ENCODE results near the gene CYP4F8. TPM values are rescaled to one million over a fixed set of nuclear protein-coding genes. Genes with fewer than 3 reads are reported as not detected.

CYP4F8 gene
- total RNA-seq, 4 donors from 2014 or later: 4.6 to 16.4 (median 9.1) TPM

DNA sequence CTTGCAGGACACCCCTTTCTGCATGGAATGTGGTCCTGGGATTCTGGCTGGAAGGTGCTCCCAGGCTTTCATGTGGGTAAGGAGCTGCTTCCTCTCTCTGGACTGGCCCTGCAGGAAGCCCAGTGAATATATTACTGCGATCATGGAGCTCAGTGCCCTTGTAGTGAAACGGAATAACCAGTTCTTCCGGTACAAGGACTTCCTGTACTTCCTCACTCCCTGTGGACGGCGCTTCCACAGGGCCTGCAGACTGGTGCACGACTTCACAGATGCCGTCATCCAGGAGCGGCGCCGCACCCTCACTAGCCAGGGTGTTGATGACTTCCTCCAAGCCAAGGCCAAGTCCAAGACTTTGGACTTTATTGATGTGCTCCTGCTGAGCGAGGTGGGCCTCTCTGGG, 8.0 kb downstream of the CYP4F8 start:
- TF ChIP-seq, protein P1, sequence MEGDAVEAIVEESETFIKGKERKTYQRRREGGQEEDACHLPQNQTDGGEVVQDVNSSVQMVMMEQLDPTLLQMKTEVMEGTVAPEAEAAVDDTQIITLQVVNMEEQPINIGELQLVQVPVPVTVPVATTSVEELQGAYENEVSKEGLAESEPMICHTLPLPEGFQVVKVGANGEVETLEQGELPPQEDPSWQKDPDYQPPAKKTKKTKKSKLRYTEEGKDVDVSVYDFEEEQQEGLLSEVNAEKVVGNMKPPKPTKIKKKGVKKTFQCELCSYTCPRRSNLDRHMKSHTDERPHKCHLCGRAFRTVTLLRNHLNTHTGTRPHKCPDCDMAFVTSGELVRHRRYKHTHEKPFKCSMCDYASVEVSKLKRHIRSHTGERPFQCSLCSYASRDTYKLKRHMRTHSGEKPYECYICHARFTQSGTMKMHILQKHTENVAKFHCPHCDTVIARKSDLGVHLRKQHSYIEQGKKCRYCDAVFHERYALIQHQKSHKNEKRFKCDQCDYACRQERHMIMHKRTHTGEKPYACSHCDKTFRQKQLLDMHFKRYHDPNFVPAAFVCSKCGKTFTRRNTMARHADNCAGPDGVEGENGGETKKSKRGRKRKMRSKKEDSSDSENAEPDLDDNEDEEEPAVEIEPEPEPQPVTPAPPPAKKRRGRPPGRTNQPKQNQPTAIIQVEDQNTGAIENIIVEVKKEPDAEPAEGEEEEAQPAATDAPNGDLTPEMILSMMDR (IDR thresholded peaks at IDR 0.05): no peak
- no peak for TF ChIP-seq POLR2A (IDR thresholded peaks at IDR 0.05)
- 59 to 61% methylated on average over 11 of the region's 11 CpGs for WGBS, 2 donors
- intact Hi-C loops (cut with DNase I; ENCODE audit: low total_unique reads): no loop called here

DNA sequence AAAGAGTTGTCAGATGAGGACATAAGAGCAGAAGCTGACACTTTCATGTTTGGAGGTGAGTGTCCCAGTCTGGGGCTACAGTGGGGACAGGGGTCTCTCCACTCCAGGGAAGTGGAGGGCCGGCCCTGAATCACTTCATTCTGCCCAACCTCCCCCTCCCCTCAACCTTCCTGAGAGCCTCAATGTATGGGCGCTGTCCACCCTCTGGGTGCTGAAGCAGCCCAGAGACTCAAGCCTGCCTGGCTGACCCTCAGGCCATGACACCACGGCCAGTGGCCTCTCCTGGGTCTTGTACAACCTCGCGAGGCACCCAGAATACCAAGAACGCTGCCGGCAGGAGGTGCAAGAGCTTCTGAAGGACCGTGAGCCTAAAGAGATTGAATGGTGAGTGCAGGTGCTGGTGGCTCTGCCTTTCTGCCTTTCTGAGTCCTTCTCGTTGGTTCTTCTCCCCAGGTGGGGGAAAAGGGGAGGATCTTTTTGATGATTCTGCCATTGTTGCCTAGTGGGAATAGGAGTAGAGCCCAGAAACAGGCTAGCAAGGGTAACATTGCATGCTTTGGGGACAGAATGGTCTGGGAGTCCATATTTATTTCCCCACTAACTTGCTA, 8.8 kb downstream of the CYP4F8 start:
- intact Hi-C loops (cut with DNase I; ENCODE audit: low total_unique reads): no loop called here
- WGBS, 2 donors: 6 to 13% methylated on average over 9 of the region's 9 CpGs
- TF ChIP-seq, protein P1 (IDR thresholded peaks at IDR 0.05): no peak
- TF ChIP-seq POLR2A (IDR thresholded peaks at IDR 0.05): no peak
- DNase-seq (ENCODE audit: low spot score in 2 of 2): peak in 1 of 2 donors; percentile 54
- H3K4me3 ChIP-seq (ENCODE audit: low read depth, poor library complexity, severe bottlenecking): no peak overlapping the region

More for the DNA sequence above, 8.0 kb downstream of the CYP4F8 start:
- no peak overlapping the region for H3K4me3 ChIP-seq (ENCODE audit: low read depth, poor library complexity, severe bottlenecking)
- DNase-seq (ENCODE audit: low spot score in 2 of 2): peak in 1 of 2 donors; percentile 65

DNA sequence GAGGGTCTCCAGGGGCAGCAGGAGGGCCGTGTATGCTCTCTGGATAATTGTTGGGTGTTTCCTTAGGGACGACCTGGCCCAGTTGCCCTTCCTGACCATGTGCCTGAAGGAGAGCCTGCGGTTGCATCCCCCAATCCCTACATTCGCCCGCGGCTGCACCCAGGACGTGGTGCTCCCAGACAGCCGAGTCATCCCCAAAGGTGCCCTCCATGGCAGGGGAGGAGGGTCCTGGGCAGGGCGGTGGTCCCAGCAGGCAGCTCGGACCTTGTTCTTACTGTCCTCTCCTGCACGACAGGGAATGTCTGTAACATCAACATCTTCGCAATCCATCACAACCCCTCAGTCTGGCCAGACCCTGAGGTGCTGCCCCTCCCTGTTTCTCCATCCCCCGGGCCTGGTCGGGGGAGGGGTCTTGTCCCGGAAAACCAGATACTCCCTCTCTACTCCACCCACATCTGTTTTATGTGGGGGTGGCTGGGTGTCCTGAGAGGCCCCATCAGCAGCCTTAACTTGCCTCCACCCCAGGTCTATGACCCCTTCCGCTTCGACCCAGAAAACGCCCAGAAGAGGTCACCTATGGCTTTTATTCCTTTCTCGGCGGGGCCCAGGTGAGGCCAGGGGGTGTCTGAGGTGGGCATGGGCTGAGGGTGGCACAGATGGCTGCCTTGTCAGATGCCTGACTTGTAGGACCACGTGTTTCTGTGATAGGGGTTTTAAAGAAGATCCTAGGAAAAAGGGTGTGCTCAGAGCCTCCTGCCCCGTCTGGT, 13.4 kb downstream of the CYP4F8 start:
- peak in 1 of 2 donors; percentile 79 for DNase-seq (ENCODE audit: low spot score in 2 of 2)
- no peak overlapping the region for H3K4me3 ChIP-seq (ENCODE audit: low read depth, poor library complexity, severe bottlenecking)
- TF ChIP-seq, protein P1 (IDR thresholded peaks at IDR 0.05): no peak
- TF ChIP-seq POLR2A (IDR thresholded peaks at IDR 0.05): no peak
- intact Hi-C loops (cut with DNase I; ENCODE audit: low total_unique reads): no loop called here
- 53 to 57% methylated on average over 16 to 22 of the region's 22 CpGs for WGBS, 2 donors

DNA sequence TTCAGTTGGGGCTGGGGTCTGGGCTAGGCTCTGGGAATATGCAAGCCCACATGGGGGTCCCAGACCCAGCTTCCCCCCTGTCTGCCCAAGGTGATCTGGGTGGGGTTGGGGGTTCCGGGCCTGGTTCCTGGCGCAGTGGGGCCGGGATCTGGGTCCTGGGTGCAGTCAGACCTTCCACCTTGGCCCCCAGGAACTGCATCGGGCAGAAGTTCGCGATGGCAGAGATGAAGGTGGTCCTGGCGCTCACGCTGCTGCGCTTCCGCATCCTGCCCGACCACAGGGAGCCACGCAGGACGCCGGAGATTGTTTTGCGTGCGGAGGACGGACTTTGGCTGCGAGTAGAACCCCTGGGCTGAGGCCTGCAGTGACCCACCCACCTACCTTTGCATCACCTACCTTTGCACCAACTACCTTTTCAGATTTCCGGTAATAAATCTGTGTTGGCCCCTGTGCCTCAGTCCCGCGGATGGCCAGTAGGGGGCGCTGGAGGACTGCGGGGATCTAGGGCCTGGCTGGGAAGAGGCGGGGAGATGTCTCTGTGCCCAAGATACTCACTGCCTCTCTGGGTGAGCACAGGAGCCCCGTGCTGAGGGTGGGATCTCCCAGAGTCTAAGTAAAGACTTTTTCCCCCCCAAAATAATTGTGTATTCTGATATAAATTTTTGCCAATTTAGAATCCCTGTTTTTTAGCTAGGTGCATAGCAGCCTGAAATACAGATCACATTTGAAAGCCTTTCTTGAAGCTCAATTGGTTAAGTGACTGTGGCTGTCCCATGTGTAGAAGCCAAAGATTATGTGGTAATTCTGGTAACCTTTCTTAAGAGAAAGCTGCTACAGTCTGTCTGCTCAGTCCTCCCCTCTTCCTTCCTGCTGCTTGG, 14.2 kb downstream of the CYP4F8 start:
- WGBS, 2 donors: 0 to 12% methylated on average over 23 to 24 of the region's 25 CpGs

DNA sequence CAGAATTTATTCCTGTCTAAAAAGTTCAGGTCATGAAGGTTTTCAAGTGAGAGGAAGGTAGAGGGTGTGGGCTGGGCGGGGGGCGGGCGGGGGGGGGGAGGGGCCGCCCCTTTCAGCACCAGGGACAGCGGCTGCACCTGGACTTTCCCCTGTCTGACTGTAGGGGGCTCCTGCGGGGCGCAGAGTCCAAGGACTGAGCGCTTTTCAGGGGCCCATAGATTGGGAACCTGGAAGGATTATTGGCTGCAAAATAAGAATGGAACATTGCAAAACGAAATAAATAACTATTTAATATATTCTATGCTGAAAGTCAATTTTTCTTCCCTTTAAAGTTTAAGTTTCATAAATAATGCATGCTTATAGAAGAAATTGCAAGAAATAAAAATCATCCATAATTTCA, 16.8 kb downstream of the CYP4F8 start:
- DNase-seq (ENCODE audit: low spot score in 2 of 2): no peak
- WGBS, 2 donors: 1 to 5% methylated on average over 8 to 9 of the region's 9 CpGs
- H3K4me3 ChIP-seq (ENCODE audit: low read depth, poor library complexity, severe bottlenecking): no peak overlapping the region
- no peak for TF ChIP-seq POLR2A (IDR thresholded peaks at IDR 0.05)
- TF ChIP-seq, protein P1 (IDR thresholded peaks at IDR 0.05): no peak
- intact Hi-C loops (cut with DNase I; ENCODE audit: low total_unique reads): no loop called here

More for the DNA sequence above, 14.2 kb downstream of the CYP4F8 start:
- intact Hi-C loops (cut with DNase I; ENCODE audit: low total_unique reads): no loop called here
- peak; percentile 61 to 96 for DNase-seq (ENCODE audit: low spot score in 2 of 2)
- TF ChIP-seq POLR2A (IDR thresholded peaks at IDR 0.05): no peak
- TF ChIP-seq, protein P1 (IDR thresholded peaks at IDR 0.05): peak in 1 of 3 donors; percentile 95
- H3K4me3 ChIP-seq (ENCODE audit: low read depth, poor library complexity, severe bottlenecking): no peak overlapping the region

Measured in lower leg skin (tissue), 4 donors.